Sigmoid colon (tissue), 7 donors: ENCODE data around the gene GJD4. TPM values are rescaled to one million over a fixed set of nuclear protein-coding genes. Genes with fewer than 3 reads are reported as not detected.

Experiments used
- DNase-seq: peaks from one replicate; pipeline ENCODE4 v3.0.0-alpha.2; 2019
- H3K27ac ChIP-seq, 4 donors: fragments of 200-600 bp; sonication (generic); one replicate each; pipeline ENCODE4 v1.5.1; 2016 to 2019; ENCODE audit warnings: mild to moderate bottlenecking in 1 of 4
- H3K27me3 ChIP-seq, 3 donors: fragments of 200-600 bp; sonication (generic); one replicate each; pipeline ENCODE4 v1.5.1; 2019; ENCODE audit warnings: mild to moderate bottlenecking in 1 of 3
- H3K36me3 ChIP-seq, 4 donors: fragments of 200-600 bp; sonication (generic); one replicate each; pipeline ENCODE4 v1.5.1; 2016 to 2019
- H3K4me1 ChIP-seq, 4 donors: fragments of 200-600 bp; sonication (generic); one replicate each; pipeline ENCODE4 v1.5.1; 2017 to 2019
- H3K4me3 ChIP-seq, 4 donors: fragments of 200-600 bp; sonication (generic); one replicate each; pipeline ENCODE4 v1.5.1; 2017 to 2019; ENCODE audit warnings: mild to moderate bottlenecking in 2 of 4, moderate library complexity in 1 of 4
- H3K9me3 ChIP-seq, 4 donors: fragments of 200-600 bp in 3 of 4; sonication (generic) in 3 of 4; one replicate each; pipeline versions ENCODE4 v1.5.1 to v1.6.1; 2013 to 2019
- EP300 ChIP-seq, 4 donors: sonication (generic); formaldehyde crosslinking; IDR thresholded peaks; one replicate each; pipeline ENCODE4 v1.6.1; 2017; ENCODE audit warnings: antibody characterized with exemption in 4 of 4
- POLR2A ChIP-seq, 2 donors: fragments of 450-650 bp; IDR thresholded peaks; one replicate each; pipeline ENCODE4 v1.6.1; 2016; ENCODE audit warnings: antibody characterized with exemption in 2 of 2, mild to moderate bottlenecking in 2 of 2, moderate library complexity in 2 of 2
- POLR2AphosphoS5 ChIP-seq, 4 donors: sonication (generic); formaldehyde crosslinking; IDR thresholded peaks; one replicate each; pipeline ENCODE4 v1.6.1; 2017; ENCODE audit warnings: antibody characterized with exemption in 4 of 4
- WGBS, 2 donors: extraction: QIAGEN DNeasy Blood & Tissue Kit; methylation state at CpG; one replicate each; pipeline ENCODE4 v1.1.7; 2013; 5-methylcytosine and 5-hydroxymethylcytosine counted together
- intact Hi-C: fragments of 100-400 bp; cut with DNase I; formaldehyde crosslinking; loops from one replicate; pipeline ENCODE4 v1.15.1; 2023
- polyA plus RNA-seq, 3 donors: library from polyadenylated mRNA; stranded (reverse); fragments of 200-250 nt; gene quantifications; one replicate each; pipeline ENCODE4 v1.2.3, GENCODE V29; 2013
- total RNA-seq, 4 donors: library from RNA; depleted of rRNA; stranded (reverse); fragments of >200 nt; gene quantifications; one replicate each; pipeline ENCODE4 v1.1.0, GENCODE V29; 2016
- TF ChIP-seq, protein P1 (sequence below), 4 experiments: fragments of 450-650 bp in 3 of 4; fragments of 200-600 bp in 1 of 4; IDR thresholded peaks; one replicate each; pipeline ENCODE4 v1.5.1; 2016 to 2019; ENCODE audit warnings: antibody characterized with exemption in 4 of 4, mild to moderate bottlenecking in 3 of 4, moderate library complexity in 2 of 4
- donor health status: healthy with polysubstance abuse.
- donor health status: Bipolar disorder and iron deficiency.
- donor health status: healthy.

The GJD4 gene
- total RNA-seq (not detected), polyA plus RNA-seq (not detected)

DNA sequence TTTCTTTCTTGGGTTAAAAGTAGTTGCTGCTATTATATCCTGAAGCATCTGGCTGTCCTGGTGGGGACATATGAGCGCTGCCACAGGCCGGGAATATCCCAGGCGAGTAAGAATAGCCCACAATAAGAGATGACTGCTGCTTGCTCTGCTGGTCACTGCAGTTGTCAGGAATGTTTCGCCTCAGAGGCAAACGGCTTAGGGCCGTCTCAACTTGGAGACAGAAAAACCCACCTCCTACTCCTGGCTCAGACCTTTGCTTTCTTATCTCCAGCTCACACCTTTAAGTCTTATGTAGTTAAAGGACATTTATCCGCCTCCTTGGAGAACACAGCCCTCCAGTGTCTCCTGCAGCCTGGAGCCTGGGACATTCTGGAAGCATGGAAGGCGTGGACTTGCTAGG lies at the start of gene GJD4:
Gene GJD4, plus strand, starts transcription at position 151 of the 400 bp plus-strand sequence. Its CDS starts 227 bp downstream, at position 378.
- Histone ChIP-seq H3K36me3 (no peaks in the 10 kb centered on the region), H3K4me3 (no peak within 1 kb of the TSS), H3K27ac (no peak within 1 kb of the TSS), H3K9me3 (no peaks in the 10 kb centered on the region), H3K4me1 (peaks cover 0 to 11% (median 10%) of the 10 kb centered on the region in 4 donors), H3K27me3 (peaks cover 5 to 32% (median 19%) of the 10 kb centered on the region in 3 donors)
- intact Hi-C loops = no loop called here
- TF ChIP-seq, protein P1, sequence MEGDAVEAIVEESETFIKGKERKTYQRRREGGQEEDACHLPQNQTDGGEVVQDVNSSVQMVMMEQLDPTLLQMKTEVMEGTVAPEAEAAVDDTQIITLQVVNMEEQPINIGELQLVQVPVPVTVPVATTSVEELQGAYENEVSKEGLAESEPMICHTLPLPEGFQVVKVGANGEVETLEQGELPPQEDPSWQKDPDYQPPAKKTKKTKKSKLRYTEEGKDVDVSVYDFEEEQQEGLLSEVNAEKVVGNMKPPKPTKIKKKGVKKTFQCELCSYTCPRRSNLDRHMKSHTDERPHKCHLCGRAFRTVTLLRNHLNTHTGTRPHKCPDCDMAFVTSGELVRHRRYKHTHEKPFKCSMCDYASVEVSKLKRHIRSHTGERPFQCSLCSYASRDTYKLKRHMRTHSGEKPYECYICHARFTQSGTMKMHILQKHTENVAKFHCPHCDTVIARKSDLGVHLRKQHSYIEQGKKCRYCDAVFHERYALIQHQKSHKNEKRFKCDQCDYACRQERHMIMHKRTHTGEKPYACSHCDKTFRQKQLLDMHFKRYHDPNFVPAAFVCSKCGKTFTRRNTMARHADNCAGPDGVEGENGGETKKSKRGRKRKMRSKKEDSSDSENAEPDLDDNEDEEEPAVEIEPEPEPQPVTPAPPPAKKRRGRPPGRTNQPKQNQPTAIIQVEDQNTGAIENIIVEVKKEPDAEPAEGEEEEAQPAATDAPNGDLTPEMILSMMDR (IDR thresholded peaks at IDR 0.05) = no peak
- TF ChIP-seq POLR2A (IDR thresholded peaks at IDR 0.05) (no peak), POLR2AphosphoS5 (IDR thresholded peaks at IDR 0.05) (no peak), EP300 (IDR thresholded peaks at IDR 0.05) (no peak)
- 65 to 71% methylated on average over 8 of the region's 8 CpGs for WGBS, 2 donors
- DNase-seq = no peak

DNA sequence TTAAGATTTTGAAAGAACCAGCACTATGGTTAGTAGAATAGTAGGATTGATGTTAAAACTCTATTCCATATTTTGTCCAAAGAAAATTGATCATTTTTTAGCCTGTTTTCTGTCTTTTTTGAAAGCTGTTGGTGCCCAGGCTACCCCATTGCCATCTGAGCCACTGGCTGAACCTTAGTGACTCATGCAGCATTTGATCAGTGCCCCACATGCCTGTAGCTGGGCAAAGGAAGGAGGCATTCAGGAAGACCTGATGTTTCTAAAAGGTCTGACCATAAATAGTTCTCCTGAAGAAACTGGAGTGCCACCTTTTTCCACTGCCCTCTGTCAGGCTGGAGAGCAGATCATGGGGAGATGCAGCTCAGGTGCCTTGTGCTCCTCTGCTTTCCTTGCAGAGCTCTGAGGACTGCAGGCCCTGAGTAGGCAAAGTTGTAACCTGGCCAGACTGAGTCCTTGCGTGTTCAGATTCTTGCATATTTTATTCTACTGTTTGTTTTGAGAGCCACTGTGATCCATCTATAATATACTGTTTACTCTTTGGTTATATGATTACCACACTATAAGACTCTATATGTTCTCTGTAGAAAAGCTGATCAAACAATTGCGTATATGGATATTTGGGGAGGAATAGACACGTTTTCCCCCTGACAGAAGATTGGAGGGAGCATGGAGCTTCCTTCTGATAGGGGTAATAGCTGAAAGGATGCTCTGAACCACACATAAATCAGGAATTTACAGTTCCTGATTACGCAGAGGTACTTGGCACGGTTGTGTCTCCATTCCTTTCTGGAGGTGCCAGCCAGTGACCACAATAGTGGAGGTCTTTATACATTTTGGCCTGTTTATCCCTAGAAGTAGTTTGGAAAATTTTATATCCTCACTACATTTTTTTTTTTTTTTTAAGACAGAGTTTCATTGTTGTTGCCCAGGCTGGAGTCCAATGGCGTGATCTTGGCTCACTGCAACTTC lies 48.9 kb upstream of the GJD4 start:
- DNase-seq = no peak
- intact Hi-C loops = no loop called here
- Histone ChIP-seq H3K4me1 (no peaks in the 10 kb centered on the region), H3K9me3 (no peaks in the 10 kb centered on the region), H3K36me3 (peaks cover 0 to 39% (median 3%) of the 10 kb centered on the region in 4 donors), H3K4me3 (no peak overlapping the region), H3K27ac (no peak overlapping the region), H3K27me3 (no peaks in the 10 kb centered on the region)
- TF ChIP-seq POLR2A (IDR thresholded peaks at IDR 0.05) (no peak), EP300 (IDR thresholded peaks at IDR 0.05) (no peak), POLR2AphosphoS5 (IDR thresholded peaks at IDR 0.05) (no peak)
- TF ChIP-seq, protein P1 (IDR thresholded peaks at IDR 0.05) = no peak
- 88 to 94% methylated on average over 6 of the region's 6 CpGs for WGBS, 2 donors

DNA sequence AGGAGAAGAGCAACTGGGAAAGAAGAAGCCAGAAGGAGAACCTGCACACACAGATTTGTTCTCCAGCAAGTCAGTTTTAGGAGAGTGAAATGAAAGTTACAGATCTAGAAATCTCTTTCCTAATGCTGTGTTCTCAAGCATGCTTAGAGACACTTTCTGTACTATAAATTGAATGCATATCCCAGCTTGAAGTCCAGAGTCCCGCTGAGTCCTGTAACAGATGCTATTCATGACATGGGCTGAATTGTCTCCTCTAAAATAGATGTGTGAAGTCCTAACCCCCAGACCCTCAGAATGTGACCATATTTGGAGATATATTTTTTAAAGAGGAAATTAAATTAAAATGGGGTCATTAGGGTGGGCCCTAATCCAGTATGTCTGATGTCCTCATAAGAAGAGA lies 46.9 kb upstream of the GJD4 start:
- TF ChIP-seq EP300 (IDR thresholded peaks at IDR 0.05) (no peak), POLR2AphosphoS5 (IDR thresholded peaks at IDR 0.05) (no peak), POLR2A (IDR thresholded peaks at IDR 0.05) (no peak)
- TF ChIP-seq, protein P1 (IDR thresholded peaks at IDR 0.05) = no peak
- no peak for DNase-seq
- H3K9me3 ChIP-seq = no peaks in the 10 kb centered on the region
- no peak overlapping the region for H3K4me3 ChIP-seq
- H3K27me3 ChIP-seq = no peaks in the 10 kb centered on the region
- 96 to 97% methylated on average over 1 of the region's 1 CpG for WGBS, 2 donors
- H3K4me1 ChIP-seq = peaks cover 0 to 5% (median 2%) of the 10 kb centered on the region in 4 donors
- H3K36me3 ChIP-seq = peaks cover 0 to 32% (median 3%) of the 10 kb centered on the region in 4 donors
- intact Hi-C loops = no loop called here
- H3K27ac ChIP-seq = no peak overlapping the region

GRCh38 chr10:35559416-35559815 lies 45.7 kb upstream of the GJD4 start:
- TF ChIP-seq, protein P1 (IDR thresholded peaks at IDR 0.05) = no peak
- TF ChIP-seq EP300 (IDR thresholded peaks at IDR 0.05) (no peak), POLR2AphosphoS5 (IDR thresholded peaks at IDR 0.05) (no peak), POLR2A (IDR thresholded peaks at IDR 0.05) (no peak)
- DNase-seq = no peak
- no peaks in the 10 kb centered on the region for H3K9me3 ChIP-seq
- intact Hi-C loops = no loop called here
- no peaks in the 10 kb centered on the region for H3K27me3 ChIP-seq
- H3K4me1 ChIP-seq = peaks cover 0 to 13% (median 10%) of the 10 kb centered on the region in 4 donors
- WGBS, 2 donors = 97 to 99% methylated on average over 5 of the region's 5 CpGs
- H3K4me3 ChIP-seq = no peak overlapping the region
- peaks cover 0 to 21% (median 3%) of the 10 kb centered on the region in 4 donors for H3K36me3 ChIP-seq
- H3K27ac ChIP-seq = no peak overlapping the region
